ENCODE results near the gene SIPA1L2.

Gene SIPA1L2

DNA sequence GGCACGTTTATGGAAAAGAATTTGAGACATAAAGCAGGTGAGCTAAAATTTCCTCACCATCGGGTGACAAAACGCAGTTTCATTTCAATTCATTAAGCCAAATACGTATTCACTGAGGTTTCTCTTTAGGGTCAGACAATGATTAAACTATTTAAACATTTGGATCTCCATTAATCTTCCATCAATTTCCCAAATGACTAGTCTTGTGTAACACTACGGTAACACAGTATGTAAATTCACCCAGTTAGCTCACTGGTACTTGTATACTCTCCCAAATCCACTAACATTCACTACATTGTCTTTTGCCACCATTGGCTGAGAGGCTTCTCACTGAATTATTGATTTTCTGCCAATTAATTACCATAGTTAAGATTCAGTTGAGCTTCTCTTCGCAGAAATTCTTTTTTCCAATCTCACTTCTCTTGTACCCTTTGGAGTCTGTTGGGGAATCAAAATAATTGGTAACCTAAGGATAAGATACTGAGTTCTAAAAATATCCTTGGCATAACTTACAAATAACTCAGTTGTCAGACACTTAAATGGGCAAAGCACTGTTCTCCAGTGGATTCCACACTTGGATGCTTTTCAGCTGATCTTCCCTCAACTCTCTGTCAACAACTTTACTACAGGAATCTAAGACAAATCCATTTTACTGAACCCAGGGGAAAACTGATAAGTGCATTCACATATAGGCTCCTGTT is 40.7 kb downstream of the SIPA1L2 start:
- in situ Hi-C loops (cut with MboI; ENCODE audit: low sequenced_read_pairs, unreplicated experiment): no loop called here
- TF ChIP-seq, protein P1, sequence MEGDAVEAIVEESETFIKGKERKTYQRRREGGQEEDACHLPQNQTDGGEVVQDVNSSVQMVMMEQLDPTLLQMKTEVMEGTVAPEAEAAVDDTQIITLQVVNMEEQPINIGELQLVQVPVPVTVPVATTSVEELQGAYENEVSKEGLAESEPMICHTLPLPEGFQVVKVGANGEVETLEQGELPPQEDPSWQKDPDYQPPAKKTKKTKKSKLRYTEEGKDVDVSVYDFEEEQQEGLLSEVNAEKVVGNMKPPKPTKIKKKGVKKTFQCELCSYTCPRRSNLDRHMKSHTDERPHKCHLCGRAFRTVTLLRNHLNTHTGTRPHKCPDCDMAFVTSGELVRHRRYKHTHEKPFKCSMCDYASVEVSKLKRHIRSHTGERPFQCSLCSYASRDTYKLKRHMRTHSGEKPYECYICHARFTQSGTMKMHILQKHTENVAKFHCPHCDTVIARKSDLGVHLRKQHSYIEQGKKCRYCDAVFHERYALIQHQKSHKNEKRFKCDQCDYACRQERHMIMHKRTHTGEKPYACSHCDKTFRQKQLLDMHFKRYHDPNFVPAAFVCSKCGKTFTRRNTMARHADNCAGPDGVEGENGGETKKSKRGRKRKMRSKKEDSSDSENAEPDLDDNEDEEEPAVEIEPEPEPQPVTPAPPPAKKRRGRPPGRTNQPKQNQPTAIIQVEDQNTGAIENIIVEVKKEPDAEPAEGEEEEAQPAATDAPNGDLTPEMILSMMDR (IDR thresholded peaks at IDR 0.05; ENCODE audit: borderline replicate concordance, control extremely low read depth, extremely low read depth, insufficient read depth, missing control alignments): no peak
- no peak for DNase-seq (ENCODE audit: low spot score)

DNA sequence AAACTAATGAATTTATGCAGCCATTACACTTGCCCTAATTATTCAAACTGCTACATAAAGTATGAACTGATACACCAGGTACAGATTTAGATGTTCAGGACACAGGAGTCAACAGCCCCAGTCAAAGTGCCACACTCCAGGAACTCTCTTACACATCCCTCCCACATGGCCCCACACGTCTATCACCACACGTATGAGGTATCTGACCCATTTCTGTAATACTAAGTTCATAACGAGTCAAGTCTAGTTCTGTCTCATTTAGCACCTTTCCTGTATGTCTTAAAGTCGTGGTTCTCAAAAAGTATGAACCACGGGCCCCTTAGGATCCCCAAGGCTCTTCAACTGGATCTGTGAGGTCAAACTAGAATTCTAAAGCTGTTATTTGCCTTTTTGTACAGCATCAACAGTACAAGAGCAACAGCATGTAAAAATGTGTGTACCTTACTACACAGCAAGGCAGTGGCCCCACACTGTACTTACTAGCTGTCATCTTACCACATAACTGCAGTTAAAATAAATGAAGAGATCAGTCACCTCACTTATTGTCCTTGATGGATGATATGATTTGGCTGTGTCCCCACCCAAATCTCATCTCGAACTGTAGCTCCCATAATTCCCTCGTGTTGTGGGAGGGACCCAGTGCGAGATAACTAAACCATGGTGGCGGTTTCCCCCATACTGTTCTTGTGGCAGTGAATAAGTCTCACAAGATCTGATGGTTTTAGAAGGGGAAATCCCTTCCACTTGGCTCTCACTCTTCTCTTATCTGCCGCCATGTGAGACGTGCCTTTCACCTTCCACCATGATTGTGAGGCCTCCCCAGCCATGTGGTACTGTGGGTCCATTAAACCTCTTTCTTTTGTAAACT is 42.6 kb downstream of the SIPA1L2 start:
- in situ Hi-C loops (cut with MboI; ENCODE audit: low sequenced_read_pairs, unreplicated experiment): no loop called here

DNA sequence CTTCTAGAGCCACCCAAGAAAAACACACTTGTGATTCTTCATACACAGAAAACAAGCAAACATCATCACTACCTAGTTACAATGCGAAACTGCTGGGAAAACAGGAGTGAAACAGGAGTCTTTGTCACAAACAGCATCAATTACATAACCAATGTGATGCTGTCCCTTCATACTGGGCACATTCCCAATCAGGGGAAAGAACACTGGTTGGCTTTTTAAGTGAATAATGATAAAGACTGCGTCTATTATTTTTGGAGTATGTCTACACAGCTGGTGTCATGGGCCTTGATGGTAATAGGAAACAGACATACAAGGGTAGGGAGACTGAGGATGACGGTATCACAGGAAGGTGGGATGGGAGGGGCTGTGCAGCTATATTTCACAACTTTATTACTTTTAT is 43.3 kb downstream of the SIPA1L2 start:
- in situ Hi-C loops (cut with MboI; ENCODE audit: low sequenced_read_pairs, unreplicated experiment): no loop called here
- TF ChIP-seq, protein P1 (IDR thresholded peaks at IDR 0.05; ENCODE audit: borderline replicate concordance, control extremely low read depth, extremely low read depth, insufficient read depth, missing control alignments): no peak
- DNase-seq (ENCODE audit: low spot score): no peak

More for the DNA sequence above, 42.6 kb downstream of the SIPA1L2 start:
- no peak for DNase-seq (ENCODE audit: low spot score)
- TF ChIP-seq, protein P1 (IDR thresholded peaks at IDR 0.05; ENCODE audit: borderline replicate concordance, control extremely low read depth, extremely low read depth, insufficient read depth, missing control alignments): no peak

DNA sequence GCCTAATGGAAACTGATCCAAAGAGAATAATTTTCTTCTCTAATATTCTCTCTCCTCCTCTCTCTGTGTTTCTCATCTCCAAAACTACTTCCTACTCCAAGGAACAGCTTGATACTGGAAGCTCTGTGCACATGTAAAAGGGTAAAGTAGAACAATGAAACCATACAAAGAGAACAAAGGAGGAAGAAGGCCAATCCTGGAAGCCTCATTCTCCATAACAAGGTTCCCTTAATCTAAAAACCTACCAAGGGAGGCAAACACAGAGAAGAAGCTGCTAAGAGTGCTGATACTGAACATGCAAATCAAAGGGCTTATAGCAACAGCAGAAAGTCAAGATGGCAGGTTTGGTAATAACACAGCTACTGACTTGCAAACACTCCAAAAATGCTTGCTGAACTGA is 44.4 kb downstream of the SIPA1L2 start:
- no peak for DNase-seq (ENCODE audit: low spot score)
- TF ChIP-seq, protein P1 (IDR thresholded peaks at IDR 0.05; ENCODE audit: borderline replicate concordance, control extremely low read depth, extremely low read depth, insufficient read depth, missing control alignments): no peak
- in situ Hi-C loops (cut with MboI; ENCODE audit: low sequenced_read_pairs, unreplicated experiment): no loop called here

DNA sequence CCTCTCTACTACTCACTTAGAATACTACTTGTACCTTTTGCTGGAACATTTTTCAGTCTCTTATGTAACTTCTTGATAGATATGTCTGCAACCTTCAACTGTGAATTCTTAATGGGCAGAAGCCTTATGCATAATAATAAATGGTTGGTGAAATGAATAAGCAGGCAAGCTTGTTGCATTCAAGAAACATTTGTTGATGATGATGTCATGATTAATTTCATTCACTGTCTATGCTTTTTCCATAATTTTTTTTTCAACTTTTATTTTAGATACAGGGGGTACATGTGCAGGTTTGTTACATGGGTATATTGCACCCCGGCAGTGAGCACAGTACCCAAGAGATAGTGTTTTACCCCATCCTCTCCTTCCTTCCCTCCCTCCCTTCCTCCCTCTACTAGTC is 48.0 kb downstream of the SIPA1L2 start:
- DNase-seq (ENCODE audit: low spot score): no peak
- in situ Hi-C loops (cut with MboI; ENCODE audit: low sequenced_read_pairs, unreplicated experiment): no loop called here
- TF ChIP-seq, protein P1 (IDR thresholded peaks at IDR 0.05; ENCODE audit: borderline replicate concordance, control extremely low read depth, extremely low read depth, insufficient read depth, missing control alignments): no peak
